PC-3 (cell line): ENCODE data around the gene CDH4. TPM values are rescaled to one million over a fixed set of nuclear protein-coding genes. Genes with fewer than 3 reads are reported as not detected.

Experiments
- ATAC-seq: fragments of 200-7000 bp; cut with Tn5 transposase; 2 replicates; pipeline ENCODE4 v1.9.1; 2020; ENCODE audit warnings: mild to moderate bottlenecking, moderate library complexity
- BruUV-seq: library from RNA; stranded (reverse); fragments of 400-500 nt; replicated peaks from 2 replicates; lab custom pipeline; 2021; lab: Mats Ljungman, UMichigan
- CTCF ChIA-PET: fragments of 300-600 bp; sonication (Branson Sonifier 250); formaldehyde crosslinking; loops from one replicate; lab custom pipeline; 2022; ENCODE audit warnings: antibody characterized with exemption; lab: Charles Lee
- POLR2A ChIA-PET: fragments of 300-600 bp; sonication (Branson Sonifier 250); formaldehyde crosslinking; loops from one replicate; lab custom pipeline; 2022; ENCODE audit warnings: antibody characterized with exemption; ENCODE audit not compliant: unreplicated experiment; lab: Charles Lee
- DNase-seq: peaks from one replicate; pipeline ENCODE4 v3.0.0-alpha.2; 2015
- H2AFZ ChIP-seq: fragments of 300-600 bp; sonication (generic); 2 replicates; pipeline ENCODE4 v1.6.0; 2016; ENCODE audit warnings: antibody characterized with exemption, low read length
- H3F3A ChIP-seq: fragments of 300-600 bp; sonication (generic); one replicate; pipeline ENCODE4 v1.6.0; 2017; ENCODE audit warnings: antibody characterized with exemption, low read length, control low read depth, mild to moderate bottlenecking; ENCODE audit not compliant: unreplicated experiment
- H3K27ac ChIP-seq: fragments of 300-600 bp; sonication (generic); 2 replicates; pipeline ENCODE4 v1.5.1; 2016; ENCODE audit warnings: mild to moderate bottlenecking, low read length
- H3K27me3 ChIP-seq: fragments of 300-600 bp; sonication (generic); 2 replicates; pipeline ENCODE4 v1.6.1; 2016; ENCODE audit warnings: low read length, mixed read lengths
- H3K36me3 ChIP-seq: fragments of 300-600 bp; sonication (generic); 2 replicates; pipeline ENCODE4 v1.6.1; 2016; ENCODE audit warnings: low read depth, mixed run types, low read length, mixed read lengths
- H3K4me1 ChIP-seq: fragments of 300-600 bp; sonication (generic); 2 replicates; pipeline ENCODE4 v1.5.1; 2016; ENCODE audit warnings: low read length; ENCODE audit not compliant: insufficient read depth
- H3K4me2 ChIP-seq: fragments of 300-600 bp; sonication (generic); 2 replicates; pipeline ENCODE4 v1.6.0; 2016; ENCODE audit warnings: low read length
- H3K4me3 ChIP-seq: fragments of 300-600 bp; sonication (generic); 2 replicates; pipeline ENCODE4 v1.5.1; 2016; ENCODE audit warnings: mild to moderate bottlenecking, low read length, mixed read lengths
- H3K79me2 ChIP-seq: fragments of 300-600 bp; sonication (generic); 2 replicates; pipeline ENCODE4 v1.6.1; 2017; ENCODE audit warnings: low read length, mixed read lengths
- H3K9ac ChIP-seq: fragments of 300-600 bp; sonication (generic); 2 replicates; pipeline ENCODE4 v1.6.0; 2016; ENCODE audit warnings: mild to moderate bottlenecking, low read length
- H3K9me2 ChIP-seq: fragments of 300-600 bp; sonication (generic); replicated peaks from 2 replicates; pipeline ENCODE4 v1.6.1; 2016; ENCODE audit warnings: mixed run types, low read length, mixed read lengths
- H3K9me3 ChIP-seq: fragments of 300-600 bp; sonication (generic); 2 replicates; pipeline ENCODE4 v1.6.1; 2016; ENCODE audit warnings: low read length, mixed read lengths
- H4K20me1 ChIP-seq: fragments of 300-600 bp; sonication (generic); 2 replicates; pipeline ENCODE4 v1.6.1; 2016; ENCODE audit warnings: low read length, mixed read lengths
- EZH2 ChIP-seq: fragments of 300-600 bp; sonication (generic); IDR thresholded peaks from one replicate; pipeline ENCODE4 v1.6.1; 2017; ENCODE audit warnings: antibody characterized with exemption, mild to moderate bottlenecking, low read length; ENCODE audit not compliant: unreplicated experiment
- EZH2phosphoT487 ChIP-seq: fragments of 300-600 bp; sonication (generic); IDR thresholded peaks from 2 replicates; pipeline ENCODE4 v1.6.1; 2018; ENCODE audit warnings: mild to moderate bottlenecking, antibody characterized with exemption, low read length, borderline replicate concordance
- intact Hi-C: fragments of 100-400 bp; cut with micrococcal nuclease; formaldehyde crosslinking; loops from 2 replicates; pipeline ENCODE4 v1.9.0; 2023
- total RNA-seq: library from RNA; depleted of rRNA; stranded (reverse); fragments of >200 nt; gene quantifications from 2 replicates; pipeline ENCODE4 v1.2.3, GENCODE V29; 2014
- TF ChIP-seq, protein P1 (sequence below): fragments of 300-600 bp; sonication (generic); conservative IDR thresholded peaks from 2 replicates; pipeline ENCODE4 v1.5.1; 2017; ENCODE audit warnings: antibody characterized with exemption, low read depth, mild to moderate bottlenecking, low read length

CDH4 gene
- total RNA-seq, 1 experiment from 2014 or later: not detected

DNA sequence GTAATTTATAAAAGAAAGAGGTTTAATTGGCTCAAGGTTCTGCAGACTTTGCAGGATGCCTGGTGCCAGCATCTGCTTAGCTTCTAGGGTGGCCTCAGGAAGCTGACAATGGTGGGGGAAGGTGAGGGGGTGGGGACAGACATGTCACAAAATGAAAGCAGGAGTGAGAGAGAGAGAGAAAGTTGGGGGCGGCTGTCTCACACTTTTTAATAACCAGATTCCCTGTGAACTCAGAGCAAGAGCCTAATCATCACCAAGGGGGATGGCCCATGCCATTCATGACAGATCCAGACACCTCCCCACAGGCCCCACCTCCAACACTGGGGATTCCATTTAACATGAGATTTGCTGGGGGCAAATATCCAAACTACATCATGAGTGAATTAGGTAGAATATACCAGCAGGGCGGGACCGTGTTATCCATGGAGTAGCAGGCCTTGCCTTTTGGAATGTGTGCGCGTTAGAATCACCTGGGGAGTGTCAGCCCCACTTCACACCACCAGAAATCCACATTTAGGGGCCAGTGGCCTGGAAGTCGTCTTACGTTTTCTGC lies 258.8 kb downstream of the CDH4 start:
- Histone ChIP-seq H3K9ac (no peak overlapping the region), H3K4me3 (no peak overlapping the region), H3K4me2 (no peak overlapping the region), H3F3A (no peaks in the 10 kb centered on the region), H3K4me1 (no peaks in the 10 kb centered on the region), H3K36me3 (no peaks in the 10 kb centered on the region), H3K27ac (no peak overlapping the region), H3K9me2 (no peaks in the 10 kb centered on the region), H2AFZ (no peak overlapping the region), H4K20me1 (no peaks in the 10 kb centered on the region), H3K79me2 (no peaks in the 10 kb centered on the region), H3K27me3 (peaks cover 89% of the 10 kb centered on the region), H3K9me3 (no peaks in the 10 kb centered on the region)
- no TSS peak for BruUV-seq
- ATAC-seq: no peak
- DNase-seq: no peak
- intact Hi-C loops: no loop called here
- ChIA-PET POLR2A (no interaction called here), CTCF (no interaction called here)
- TF ChIP-seq EZH2phosphoT487 (no peak), EZH2 (no peak)
- TF ChIP-seq, protein P1, sequence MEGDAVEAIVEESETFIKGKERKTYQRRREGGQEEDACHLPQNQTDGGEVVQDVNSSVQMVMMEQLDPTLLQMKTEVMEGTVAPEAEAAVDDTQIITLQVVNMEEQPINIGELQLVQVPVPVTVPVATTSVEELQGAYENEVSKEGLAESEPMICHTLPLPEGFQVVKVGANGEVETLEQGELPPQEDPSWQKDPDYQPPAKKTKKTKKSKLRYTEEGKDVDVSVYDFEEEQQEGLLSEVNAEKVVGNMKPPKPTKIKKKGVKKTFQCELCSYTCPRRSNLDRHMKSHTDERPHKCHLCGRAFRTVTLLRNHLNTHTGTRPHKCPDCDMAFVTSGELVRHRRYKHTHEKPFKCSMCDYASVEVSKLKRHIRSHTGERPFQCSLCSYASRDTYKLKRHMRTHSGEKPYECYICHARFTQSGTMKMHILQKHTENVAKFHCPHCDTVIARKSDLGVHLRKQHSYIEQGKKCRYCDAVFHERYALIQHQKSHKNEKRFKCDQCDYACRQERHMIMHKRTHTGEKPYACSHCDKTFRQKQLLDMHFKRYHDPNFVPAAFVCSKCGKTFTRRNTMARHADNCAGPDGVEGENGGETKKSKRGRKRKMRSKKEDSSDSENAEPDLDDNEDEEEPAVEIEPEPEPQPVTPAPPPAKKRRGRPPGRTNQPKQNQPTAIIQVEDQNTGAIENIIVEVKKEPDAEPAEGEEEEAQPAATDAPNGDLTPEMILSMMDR: no peak

DNA sequence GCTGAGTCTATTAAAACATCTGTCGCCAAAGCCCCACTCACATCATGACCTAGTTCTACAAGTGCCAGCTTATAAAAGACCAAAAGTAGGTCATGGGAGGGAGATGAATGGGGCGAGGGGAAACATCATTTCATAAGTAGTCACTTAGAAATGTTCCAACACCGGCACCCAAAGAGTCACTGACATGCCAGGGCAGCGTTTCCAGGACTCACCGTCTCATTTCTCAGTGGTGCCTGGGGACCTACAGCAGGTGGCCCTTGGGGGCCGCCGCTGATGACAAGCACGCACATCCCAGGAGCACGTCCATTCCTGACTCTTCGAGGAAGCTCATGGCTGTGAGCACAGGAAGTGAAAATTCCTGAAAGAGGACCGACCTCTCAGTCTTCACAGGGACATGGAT lies 260.4 kb downstream of the CDH4 start:
- H4K20me1 ChIP-seq: no peaks in the 10 kb centered on the region
- ChIA-PET POLR2A (no interaction called here), CTCF (no interaction called here)
- no peak overlapping the region for H3K4me3 ChIP-seq
- H3K9ac ChIP-seq: no peak overlapping the region
- no peaks in the 10 kb centered on the region for H3K36me3 ChIP-seq
- DNase-seq (no peak), ATAC-seq (no peak)
- intact Hi-C loops: no loop called here
- no peak overlapping the region for H2AFZ ChIP-seq
- H3K4me1 ChIP-seq: no peaks in the 10 kb centered on the region
- peaks cover 89% of the 10 kb centered on the region for H3K27me3 ChIP-seq
- no TSS peak for BruUV-seq
- H3K27ac ChIP-seq: no peak overlapping the region
- no peaks in the 10 kb centered on the region for H3K9me2 ChIP-seq
- TF ChIP-seq EZH2 (no peak), EZH2phosphoT487 (no peak)
- TF ChIP-seq, protein P1: no peak
- no peaks in the 10 kb centered on the region for H3K79me2 ChIP-seq
- no peak overlapping the region for H3K4me2 ChIP-seq
- H3F3A ChIP-seq: no peaks in the 10 kb centered on the region
- no peaks in the 10 kb centered on the region for H3K9me3 ChIP-seq

DNA sequence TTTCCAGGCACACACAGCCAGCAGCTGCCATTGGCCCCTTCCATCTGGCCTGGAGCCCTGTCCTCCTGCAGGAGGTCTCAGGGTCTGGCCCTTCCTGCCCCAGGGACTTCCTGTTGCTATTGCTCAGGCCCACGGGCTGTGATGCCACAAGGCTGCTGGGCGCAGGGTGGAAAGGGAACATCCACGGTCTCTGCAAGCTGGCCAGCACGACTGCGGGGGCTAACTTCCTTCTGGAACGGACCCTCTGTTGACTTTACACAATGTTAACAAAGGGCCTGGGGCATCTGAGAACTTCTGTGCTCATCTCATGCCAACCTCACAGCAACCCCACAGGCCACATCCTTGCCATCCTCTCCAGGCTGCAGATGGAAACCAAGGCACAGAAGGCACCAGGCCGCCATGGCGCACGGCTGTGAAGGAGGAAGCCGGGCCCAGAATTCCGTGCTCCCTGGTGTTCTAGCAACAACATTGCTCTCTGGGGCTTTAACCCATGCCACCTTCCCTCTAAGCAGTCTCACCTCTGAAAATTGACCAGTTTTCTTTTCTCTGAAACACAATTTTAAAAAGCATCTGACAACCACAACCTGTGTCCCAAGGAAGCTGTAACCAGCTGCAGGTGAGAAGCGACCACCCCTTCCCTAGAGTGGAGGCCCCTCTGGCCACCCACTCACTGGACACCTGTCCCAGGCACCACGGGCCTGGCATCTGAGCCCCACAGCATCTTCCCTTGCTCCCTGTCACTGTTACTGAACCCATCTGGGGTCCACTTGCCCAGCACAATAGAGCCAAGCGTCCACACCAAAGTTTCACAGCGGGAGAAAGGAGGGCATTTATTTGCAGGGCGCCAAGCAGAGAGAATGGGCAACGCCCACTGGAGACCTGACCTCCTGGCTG lies 261.3 kb downstream of the CDH4 start:
- DNase-seq: no peak

More for the DNA sequence above, 261.3 kb downstream of the CDH4 start:
- CTCF ChIA-PET: no interaction called here
- Histone ChIP-seq H3K4me2 (no peak overlapping the region), H3K27ac (no peak overlapping the region), H3K36me3 (no peaks in the 10 kb centered on the region), H3K4me1 (no peaks in the 10 kb centered on the region), H3K79me2 (no peaks in the 10 kb centered on the region), H3K4me3 (no peak overlapping the region), H3F3A (no peaks in the 10 kb centered on the region), H3K27me3 (peaks cover 86% of the 10 kb centered on the region), H3K9me3 (no peaks in the 10 kb centered on the region), H4K20me1 (no peaks in the 10 kb centered on the region), H2AFZ (no peak overlapping the region), H3K9me2 (no peaks in the 10 kb centered on the region), H3K9ac (no peak overlapping the region)
- no TSS peak for BruUV-seq
- no peak for ATAC-seq
- TF ChIP-seq EZH2 (no peak), EZH2phosphoT487 (no peak)
- TF ChIP-seq, protein P1: no peak
- intact Hi-C loops: no loop called here
- POLR2A ChIA-PET: no interaction called here
